HFFc6 (cell line): ENCODE data around the gene SORCS2. TPM values are rescaled to one million over a fixed set of nuclear protein-coding genes. Genes with fewer than 3 reads are reported as not detected.

ENCODE experiments used
- DNase-seq: peaks from one replicate; pipeline ENCODE4 v3.0.0-alpha.2; 2018
- H3K27ac Mint-ChIP-seq: 2 replicates; pipeline ENCODE4 v1.8.0; 2020; ENCODE audit warnings: mild to moderate bottlenecking, mixed read lengths
- H3K27me3 Mint-ChIP-seq: 2 replicates; pipeline ENCODE4 v1.8.0; 2021; ENCODE audit warnings: mild to moderate bottlenecking, moderate library complexity, mixed read lengths; ENCODE audit not compliant: insufficient read depth
- H3K36me3 Mint-ChIP-seq: 2 replicates; pipeline ENCODE4 v1.8.0; 2021; ENCODE audit warnings: low read depth, mixed read lengths
- H3K4me1 Mint-ChIP-seq: 2 replicates; pipeline ENCODE4 v1.8.0; 2020; ENCODE audit warnings: low read depth, mixed read lengths
- H3K4me3 Mint-ChIP-seq: 2 replicates; pipeline ENCODE4 v1.8.0; 2020; ENCODE audit warnings: mild to moderate bottlenecking, moderate library complexity, mixed read lengths
- H3K9me3 Mint-ChIP-seq: 2 replicates; pipeline ENCODE4 v1.8.0; 2020; ENCODE audit warnings: mild to moderate bottlenecking, mixed read lengths
- total RNA-seq, 6 experiments: library from RNA; stranded (reverse); fragmentation: NEBNext Ultra II Directional; extraction: Animal tissue kit (Norgen Biotek cat#: 25700); gene quantifications; 2 replicates in 1 of 6; 3 replicates in 5 of 6; pipeline ENCODE4 v1.2.3, GENCODE V29; 2021
- TF ChIP-seq, protein P1 (sequence below): fragments of 200-600 bp; sonication (generic); IDR thresholded peaks from 2 replicates; pipeline ENCODE4 v1.5.0; 2021; ENCODE audit warnings: antibody characterized with exemption, mild to moderate bottlenecking

Gene SORCS2
- total RNA-seq, 6 experiments from 2014 or later: 0.05 to 0.15 (median 0.12) TPM; not detected in 3

DNA sequence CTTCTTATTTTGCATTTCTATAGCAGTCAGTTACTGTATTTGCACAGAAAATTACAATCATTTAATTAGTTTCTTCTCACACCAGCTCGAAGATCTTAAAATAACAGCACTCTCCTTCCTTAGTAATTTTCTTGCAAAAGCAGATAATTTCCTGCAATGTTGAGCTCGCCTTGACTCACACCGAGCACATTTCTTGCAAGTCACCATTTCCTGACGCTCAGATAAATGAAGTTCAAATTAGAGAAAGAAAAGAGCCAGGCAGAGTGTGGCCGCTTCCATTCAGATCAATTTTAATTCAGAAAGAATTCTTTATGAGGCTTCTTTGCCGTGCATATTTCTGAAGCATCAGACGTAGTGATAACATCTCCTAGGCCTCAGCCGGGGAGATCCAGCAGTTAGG, 10.1 kb downstream of the SORCS2 start:
- H3K4me3 Mint-ChIP-seq: no peak overlapping the region
- H3K36me3 Mint-ChIP-seq: no peaks in the 10 kb centered on the region
- peak overlapping the region; percentile 7; the same call in 1 of the 2 replicates for H3K27ac Mint-ChIP-seq
- peaks cover 35% of the 10 kb centered on the region for H3K4me1 Mint-ChIP-seq
- DNase-seq: no peak
- TF ChIP-seq, protein P1, sequence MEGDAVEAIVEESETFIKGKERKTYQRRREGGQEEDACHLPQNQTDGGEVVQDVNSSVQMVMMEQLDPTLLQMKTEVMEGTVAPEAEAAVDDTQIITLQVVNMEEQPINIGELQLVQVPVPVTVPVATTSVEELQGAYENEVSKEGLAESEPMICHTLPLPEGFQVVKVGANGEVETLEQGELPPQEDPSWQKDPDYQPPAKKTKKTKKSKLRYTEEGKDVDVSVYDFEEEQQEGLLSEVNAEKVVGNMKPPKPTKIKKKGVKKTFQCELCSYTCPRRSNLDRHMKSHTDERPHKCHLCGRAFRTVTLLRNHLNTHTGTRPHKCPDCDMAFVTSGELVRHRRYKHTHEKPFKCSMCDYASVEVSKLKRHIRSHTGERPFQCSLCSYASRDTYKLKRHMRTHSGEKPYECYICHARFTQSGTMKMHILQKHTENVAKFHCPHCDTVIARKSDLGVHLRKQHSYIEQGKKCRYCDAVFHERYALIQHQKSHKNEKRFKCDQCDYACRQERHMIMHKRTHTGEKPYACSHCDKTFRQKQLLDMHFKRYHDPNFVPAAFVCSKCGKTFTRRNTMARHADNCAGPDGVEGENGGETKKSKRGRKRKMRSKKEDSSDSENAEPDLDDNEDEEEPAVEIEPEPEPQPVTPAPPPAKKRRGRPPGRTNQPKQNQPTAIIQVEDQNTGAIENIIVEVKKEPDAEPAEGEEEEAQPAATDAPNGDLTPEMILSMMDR: no peak
- peaks cover 7% of the 10 kb centered on the region for H3K27me3 Mint-ChIP-seq
- H3K9me3 Mint-ChIP-seq: no peaks in the 10 kb centered on the region

DNA sequence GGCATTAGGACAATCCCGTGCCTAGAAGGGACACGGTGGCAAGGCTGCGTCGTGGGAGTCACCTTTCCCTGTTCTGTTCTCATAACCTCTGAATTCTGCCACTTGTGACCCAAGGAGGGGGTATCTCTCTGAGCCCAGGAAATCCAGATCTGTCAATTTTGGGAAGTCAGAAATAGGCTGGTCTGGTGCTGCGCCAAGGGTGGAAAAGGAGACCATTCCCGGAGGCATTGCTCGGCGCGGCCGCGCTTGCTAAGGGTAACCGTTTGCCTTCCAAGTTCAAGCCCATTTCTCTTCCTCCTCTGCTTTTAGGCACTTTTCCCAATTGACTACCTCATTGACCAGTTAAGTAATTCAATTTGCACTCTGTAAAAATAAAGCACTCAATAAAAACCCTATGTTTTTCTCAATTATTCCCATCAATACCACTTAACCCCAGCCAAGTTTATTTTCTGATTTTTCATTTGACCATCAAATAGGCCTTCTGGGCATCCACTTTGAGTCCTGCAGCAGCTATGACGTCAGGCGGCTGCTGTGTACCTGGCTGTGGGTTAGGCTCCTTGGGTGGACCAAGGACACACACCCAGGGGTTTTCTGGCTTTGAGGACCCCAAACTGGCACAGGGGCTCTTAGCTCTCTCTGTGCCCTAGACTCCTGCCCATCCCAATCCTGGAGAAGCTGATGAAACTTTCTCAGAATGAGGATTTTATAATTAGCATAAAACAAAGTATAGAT, 12.5 kb downstream of the SORCS2 start:
- Mint-ChIP-seq H3K4me1 (peaks cover 46% of the 10 kb centered on the region), H3K27ac (no peak overlapping the region), H3K9me3 (no peaks in the 10 kb centered on the region)

DNA sequence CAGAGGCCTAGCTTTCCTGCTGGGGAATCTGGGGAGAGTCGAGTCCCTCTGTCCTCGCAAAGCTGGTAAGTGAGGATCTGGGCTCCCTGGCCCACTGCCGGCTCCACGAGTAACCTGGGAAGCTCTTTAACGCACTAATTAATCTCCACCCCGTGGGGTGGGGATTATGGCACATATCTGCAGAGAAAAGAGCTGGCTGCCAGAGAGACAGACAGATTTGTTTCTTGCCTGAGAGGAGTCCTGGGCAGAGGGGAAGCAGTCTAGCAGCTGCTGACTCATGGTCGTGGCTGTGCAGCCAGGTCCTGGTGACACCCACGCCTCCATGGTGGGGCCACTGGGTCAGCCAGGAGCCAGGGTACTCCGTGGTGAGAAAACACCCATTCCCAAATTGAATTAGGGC, 14.0 kb downstream of the SORCS2 start:
- Mint-ChIP-seq H3K4me3 (peak overlapping the region; percentile 66), H3K9me3 (no peaks in the 10 kb centered on the region), H3K27me3 (peaks cover 1% of the 10 kb centered on the region; the same call in 1 of the 2 replicates), H3K27ac (peak overlapping the region; percentile 93), H3K36me3 (no peaks in the 10 kb centered on the region), H3K4me1 (peaks cover 60% of the 10 kb centered on the region)
- TF ChIP-seq, protein P1: no peak
- peak; percentile 51 for DNase-seq

More for the DNA sequence above, 12.5 kb downstream of the SORCS2 start:
- peaks cover 3% of the 10 kb centered on the region for H3K27me3 Mint-ChIP-seq
- no peaks in the 10 kb centered on the region for H3K36me3 Mint-ChIP-seq
- no peak overlapping the region for H3K4me3 Mint-ChIP-seq
- no peak for DNase-seq
- TF ChIP-seq, protein P1: no peak

DNA sequence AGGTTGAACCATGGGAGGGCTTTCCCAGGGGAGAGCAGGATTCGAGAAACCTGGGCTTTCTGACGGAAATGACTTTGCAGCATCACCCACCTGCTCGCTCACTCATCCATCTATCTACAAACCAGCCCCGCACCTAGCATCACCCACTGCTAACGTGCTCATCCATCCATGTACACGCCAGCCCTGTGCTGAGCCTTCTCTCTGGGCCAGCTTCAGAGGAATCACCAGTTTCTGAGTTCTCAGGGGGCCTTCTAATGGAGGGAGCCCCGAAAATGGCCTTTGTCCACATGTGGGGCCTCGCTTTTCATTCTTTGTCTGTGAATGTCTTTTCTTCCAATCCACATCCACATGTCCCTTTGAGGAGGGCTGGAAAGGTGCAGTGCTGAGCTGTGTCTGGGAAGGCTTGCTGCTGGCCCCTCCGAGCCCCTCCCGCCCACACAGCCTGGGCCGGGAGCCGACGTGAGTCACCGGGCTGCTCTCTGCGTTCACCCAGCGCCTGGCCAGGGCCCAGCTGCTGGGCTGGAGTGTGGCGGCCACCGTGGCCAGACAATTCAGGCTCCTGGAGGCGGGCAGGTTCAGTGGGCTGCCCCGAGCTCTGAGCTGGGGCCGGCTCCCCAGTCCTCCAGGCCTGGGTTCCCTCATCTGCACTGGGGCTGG, 14.7 kb downstream of the SORCS2 start:
- Mint-ChIP-seq H3K9me3 (no peaks in the 10 kb centered on the region), H3K4me3 (peak overlapping the region; percentile 66), H3K36me3 (no peaks in the 10 kb centered on the region), H3K27me3 (peaks cover 1% of the 10 kb centered on the region; the same call in 1 of the 2 replicates), H3K4me1 (peaks cover 59% of the 10 kb centered on the region), H3K27ac (peak overlapping the region; percentile 93)
- DNase-seq: peak; percentile 74
- TF ChIP-seq, protein P1: no peak

DNA sequence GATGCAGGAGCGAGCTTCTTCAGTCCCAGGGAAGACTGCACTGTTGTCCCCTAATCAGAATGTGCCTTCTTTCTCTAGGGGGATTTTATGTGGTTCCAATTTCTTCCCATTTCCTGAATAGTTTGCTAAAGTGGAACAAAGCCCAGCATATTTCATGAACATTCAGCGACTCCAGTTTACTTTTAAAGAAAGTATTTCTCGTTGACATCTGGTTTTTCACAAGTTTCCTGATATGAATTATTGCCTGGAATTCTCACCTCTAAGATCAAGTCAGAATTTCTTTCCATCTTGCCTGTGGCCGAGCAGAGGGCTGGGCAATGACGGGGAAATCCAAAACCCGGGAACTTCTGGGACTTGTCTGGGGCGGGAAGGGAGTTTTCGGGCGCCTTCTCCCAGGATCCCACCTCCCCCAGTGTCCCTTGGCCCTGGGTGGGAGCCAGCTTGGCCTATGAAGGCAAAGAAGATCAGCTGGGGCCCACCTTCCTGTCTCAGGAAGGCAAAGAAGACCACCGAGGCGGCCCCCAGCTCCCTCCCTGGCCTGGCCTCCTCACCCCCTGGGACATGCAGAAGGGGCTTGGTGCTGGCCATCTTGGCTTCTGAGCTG, 15.4 kb downstream of the SORCS2 start:
- TF ChIP-seq, protein P1: no peak
- H3K9me3 Mint-ChIP-seq: no peaks in the 10 kb centered on the region
- H3K27me3 Mint-ChIP-seq: peaks cover 1% of the 10 kb centered on the region; the same call in 1 of the 2 replicates
- DNase-seq: no peak
- H3K27ac Mint-ChIP-seq: peak overlapping the region; percentile 93; the same call in 1 of the 2 replicates
- no peaks in the 10 kb centered on the region for H3K36me3 Mint-ChIP-seq
- peaks cover 56% of the 10 kb centered on the region for H3K4me1 Mint-ChIP-seq
- peak overlapping the region; percentile 66; the same call in 1 of the 2 replicates for H3K4me3 Mint-ChIP-seq
